ENCODE measurements around the gene PLB1.

PLB1 gene

DNA sequence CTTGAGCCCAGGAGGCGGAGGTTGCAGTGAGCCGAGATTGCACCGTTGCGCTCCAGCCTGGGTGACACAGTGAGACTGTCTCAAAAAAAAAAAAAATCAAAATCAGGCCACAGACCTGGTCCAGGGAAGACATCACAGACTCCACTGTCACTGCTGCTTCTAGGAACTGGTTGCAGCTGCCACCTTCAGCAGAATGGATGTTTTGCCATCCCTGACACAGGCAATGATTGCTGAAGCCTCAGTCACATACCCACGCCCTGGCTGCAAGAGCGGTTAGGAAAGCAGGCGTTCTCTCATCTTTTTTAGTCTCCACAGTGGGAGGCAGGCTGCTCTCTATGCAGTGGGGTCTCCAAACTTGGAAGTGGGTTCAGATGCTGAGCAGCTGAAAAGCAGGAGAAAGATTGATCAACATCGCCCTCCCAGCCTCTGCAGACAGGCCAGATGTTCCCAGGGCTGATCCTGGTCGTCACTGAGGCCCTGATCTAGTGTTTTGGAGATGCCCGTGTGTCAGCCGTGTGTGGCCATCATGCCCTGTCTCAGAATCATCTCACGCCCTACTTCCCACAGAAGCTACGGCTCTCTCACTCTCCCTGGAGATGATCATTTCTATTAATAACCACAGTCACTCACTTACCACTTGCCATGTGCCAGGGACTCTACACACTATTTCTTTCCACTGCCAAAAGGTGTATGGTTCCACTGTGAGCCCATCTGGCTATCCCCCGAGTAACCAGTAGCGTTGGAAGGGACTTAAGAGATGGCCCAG lies 91.8 kb downstream of the PLB1 start:
- Histone ChIP-seq H3K4me3 (ENCODE audit: low read depth, low read length) (no peak overlapping the region), H3K36me3 (no peaks in the 10 kb centered on the region), H3K9me3 (ENCODE audit: severe bottlenecking) (no peaks in the 10 kb centered on the region), H3K27me3 (ENCODE audit: insufficient read depth, low read depth, severe bottlenecking) (no peaks in the 10 kb centered on the region), H3K27ac (no peak overlapping the region)
- DNase-seq = no peak
- TF ChIP-seq CTCF (IDR thresholded peaks at IDR 0.05; ENCODE audit: low read depth, low read length) = no peak

DNA sequence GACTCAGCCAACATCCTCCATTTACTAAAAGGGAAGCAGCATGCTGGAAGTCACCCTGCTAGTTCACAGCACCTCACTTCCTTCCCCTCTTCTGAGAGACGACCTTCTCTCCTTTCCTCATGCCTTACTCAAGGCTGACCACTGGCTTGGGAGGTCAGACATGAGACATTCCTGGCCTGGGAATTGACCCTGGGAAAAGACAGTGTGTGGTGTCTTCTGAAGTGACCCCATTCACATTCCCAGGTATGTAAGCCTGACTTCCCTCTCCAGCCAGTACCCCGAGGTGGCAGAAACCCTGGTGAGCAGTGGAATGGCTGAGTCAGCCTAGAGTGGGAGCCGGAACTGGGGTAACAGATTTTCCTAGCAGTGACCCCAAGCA lies 92.4 kb downstream of the PLB1 start:
- no peak for DNase-seq
- H3K36me3 ChIP-seq = no peaks in the 10 kb centered on the region
- no peaks in the 10 kb centered on the region for H3K27me3 ChIP-seq (ENCODE audit: insufficient read depth, low read depth, severe bottlenecking)
- TF ChIP-seq CTCF (IDR thresholded peaks at IDR 0.05; ENCODE audit: low read depth, low read length) = no peak
- no peaks in the 10 kb centered on the region for H3K9me3 ChIP-seq (ENCODE audit: severe bottlenecking)
- no peak overlapping the region for H3K4me3 ChIP-seq (ENCODE audit: low read depth, low read length)
- no peak overlapping the region for H3K27ac ChIP-seq

DNA sequence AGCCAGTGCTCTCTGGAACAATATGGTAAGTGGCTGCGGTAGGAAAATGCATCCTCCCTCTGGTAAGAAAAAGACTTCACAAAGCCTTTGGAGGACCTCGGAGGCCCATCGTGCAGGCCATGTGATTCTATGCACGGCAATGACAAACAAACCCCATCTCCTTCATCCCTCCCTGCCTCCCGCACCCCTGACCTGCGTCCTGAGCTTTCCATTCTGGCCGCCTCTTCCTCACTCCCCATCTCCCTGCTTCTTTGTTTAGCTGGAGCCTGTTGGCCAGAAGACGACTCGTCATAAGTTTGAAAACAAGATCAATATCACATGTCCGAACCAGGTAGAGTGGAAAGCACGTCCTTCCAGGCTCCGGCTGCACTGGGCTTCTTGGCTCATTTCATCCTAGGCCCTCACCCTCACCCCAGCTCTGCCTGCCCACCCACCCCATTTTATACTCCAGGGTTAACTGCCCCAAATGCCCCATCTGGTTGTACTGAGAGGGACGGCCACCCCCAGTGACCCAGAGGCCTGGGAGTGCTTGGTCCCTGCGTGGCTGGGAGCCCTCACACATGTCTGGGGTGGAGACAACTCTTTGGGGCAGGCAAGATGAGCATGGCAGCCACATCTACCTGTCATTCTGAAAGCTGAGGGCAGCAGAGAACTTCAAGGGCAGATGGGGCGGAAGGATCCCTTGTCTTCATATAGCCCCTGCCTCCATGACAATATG lies 94.0 kb downstream of the PLB1 start:
- no peak for DNase-seq
- Histone ChIP-seq H3K27ac (no peak overlapping the region), H3K36me3 (no peaks in the 10 kb centered on the region), H3K27me3 (ENCODE audit: insufficient read depth, low read depth, severe bottlenecking) (no peaks in the 10 kb centered on the region), H3K9me3 (ENCODE audit: severe bottlenecking) (no peaks in the 10 kb centered on the region), H3K4me3 (ENCODE audit: low read depth, low read length) (no peak overlapping the region)
- no peak for TF ChIP-seq CTCF (IDR thresholded peaks at IDR 0.05; ENCODE audit: low read depth, low read length)

- Histone ChIP-seq H3K27ac (no peak overlapping the region), H3K9me3 (ENCODE audit: severe bottlenecking) (no peaks in the 10 kb centered on the region), H3K27me3 (ENCODE audit: insufficient read depth, low read depth, severe bottlenecking) (no peaks in the 10 kb centered on the region), H3K4me3 (ENCODE audit: low read depth, low read length) (no peak overlapping the region), H3K36me3 (no peaks in the 10 kb centered on the region)
- no peak for DNase-seq
- no peak for TF ChIP-seq CTCF (IDR thresholded peaks at IDR 0.05; ENCODE audit: low read depth, low read length)
Measured at GRCh38 chr2:28590496-28591301, 94.8 kb downstream of the PLB1 start.

DNA sequence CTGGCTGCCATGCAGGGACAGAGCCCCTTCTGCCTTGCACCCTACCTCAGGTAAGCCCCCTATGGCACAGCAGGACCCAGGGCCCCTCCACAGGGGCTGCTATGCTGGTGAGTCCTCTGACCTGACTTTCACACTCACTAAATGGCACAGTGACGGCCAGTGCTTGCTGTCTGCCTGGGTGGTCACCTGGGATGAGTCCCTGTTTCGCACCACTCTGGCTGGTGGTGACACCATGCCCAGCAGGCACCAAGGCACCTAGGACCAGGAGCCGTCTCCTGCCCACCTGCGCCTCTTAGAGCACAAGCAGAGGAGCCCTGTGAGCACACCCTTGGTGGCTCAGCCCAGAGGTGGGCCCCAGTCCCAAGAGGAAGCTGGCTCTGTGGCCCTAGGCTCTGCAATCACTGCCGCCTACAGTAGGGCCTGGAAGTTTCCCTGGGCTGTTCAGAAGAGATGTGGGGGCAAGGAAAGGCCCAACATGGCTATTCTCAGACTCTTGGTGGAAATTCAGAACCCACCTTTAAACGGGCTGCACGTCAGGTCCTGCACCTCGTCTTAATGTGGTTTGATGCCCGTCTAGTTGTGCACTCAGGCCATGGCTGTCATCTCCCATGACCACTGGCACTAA lies 96.0 kb downstream of the PLB1 start:
- Histone ChIP-seq H3K27me3 (ENCODE audit: insufficient read depth, low read depth, severe bottlenecking) (no peaks in the 10 kb centered on the region), H3K27ac (no peak overlapping the region), H3K4me3 (ENCODE audit: low read depth, low read length) (no peak overlapping the region), H3K36me3 (no peaks in the 10 kb centered on the region), H3K9me3 (ENCODE audit: severe bottlenecking) (no peaks in the 10 kb centered on the region)
- DNase-seq = no peak
- TF ChIP-seq CTCF (IDR thresholded peaks at IDR 0.05; ENCODE audit: low read depth, low read length) = no peak

All from WERI-Rb-1 (cell line).